SK-N-SH (cell line): ENCODE measurements around the gene TMA7. TPM values are rescaled to one million over a fixed set of nuclear protein-coding genes. Genes with fewer than 3 reads are reported as not detected.
"Not testable (repeated sequence)": the region's sequence is repeated elsewhere in the genome, so short reads cannot be mapped to it uniquely, and the experiment has no call there.

Experiments used
- CTCF ChIA-PET: fragments of 300-600, 350-600 bp; formaldehyde crosslinking; extraction: SDS; loops from one replicate; lab custom pipeline; 2021; lab: Yijun Ruan, JAX
- POLR2A ChIA-PET: fragments of 350-600 bp; sonication (Branson Sonifier 250); formaldehyde crosslinking; extraction: SDS; loops from one replicate; lab custom pipeline; 2020; ENCODE audit warnings: antibody characterized with exemption, inconsistent platforms; lab: Yijun Ruan, JAX
- DNase-seq: peaks from one replicate; pipeline ENCODE4 v3.0.0; 2012
- H2AFZ ChIP-seq: fragments of 200-600 bp; sonication (generic); 2 replicates; pipeline ENCODE4 v1.8.1; 2016; ENCODE audit warnings: antibody characterized with exemption, mild to moderate bottlenecking, low read depth
- H3F3A ChIP-seq: fragments of 200-600 bp; sonication (generic); replicated peaks from 2 replicates; pipeline ENCODE3; 2016; ENCODE audit warnings: antibody characterized with exemption, mild to moderate bottlenecking; ENCODE audit not compliant: insufficient read depth
- H3K27ac ChIP-seq, 2 experiments: fragments of 200-500 bp in 1 of 2; fragments of 200-600 bp in 1 of 2; sonication (Bioruptor generic) in 1 of 2; sonication (generic), shearing (Covaris generic) in 1 of 2; 2 replicates each; pipeline versions ENCODE4 v1.5.1 to v1.6.1; 2014 to 2016; ENCODE audit warnings: low read depth in 2 of 2, inconsistent platforms in 1 of 2, low read length in 1 of 2, mild to moderate bottlenecking in 1 of 2, mixed read lengths in 1 of 2
- H3K27me3 ChIP-seq: fragments of 200-600 bp; sonication (generic), shearing (Covaris generic); 2 replicates; pipeline ENCODE4 v1.6.1; 2016; ENCODE audit warnings: mixed run types; ENCODE audit not compliant: insufficient read depth
- H3K36me3 ChIP-seq, 2 experiments: fragments of 200-500 bp in 1 of 2; fragments of 200-600 bp in 1 of 2; sonication (Bioruptor generic) in 1 of 2; sonication (generic) in 1 of 2; replicated peaks in 1 of 2; 2 replicates each; pipeline versions ENCODE3 to v1.5.1; 2014 to 2016; ENCODE audit warnings: low read length in 1 of 2, mild to moderate bottlenecking in 1 of 2; ENCODE audit not compliant: insufficient read depth in 2 of 2, control insufficient read depth in 1 of 2
- H3K4me1 ChIP-seq, 2 experiments: fragments of 200-500 bp in 1 of 2; fragments of 200-600 bp in 1 of 2; sonication (Bioruptor generic) in 1 of 2; sonication (generic), shearing (Covaris generic) in 1 of 2; 2 replicates each; pipeline versions ENCODE4 v1.5.1 to v1.6.1; 2014 to 2016; ENCODE audit warnings: low read depth in 1 of 2, low read length in 1 of 2, mixed run types in 1 of 2; ENCODE audit not compliant: insufficient read depth in 2 of 2, control insufficient read depth in 1 of 2
- H3K4me2 ChIP-seq: fragments of 200-600 bp; sonication (generic), shearing (Covaris generic); 2 replicates; pipeline ENCODE4 v1.6.1; 2017; ENCODE audit warnings: mixed run types
- H3K4me3 ChIP-seq, 2 experiments: fragments of 200-500 bp in 1 of 2; fragments of 200-600 bp in 1 of 2; sonication (Bioruptor generic) in 1 of 2; sonication (generic), shearing (Covaris generic) in 1 of 2; 2 replicates each; pipeline versions ENCODE4 v1.5.1 to v1.8.1; 2014 to 2016; ENCODE audit warnings: low read depth in 2 of 2, inconsistent platforms in 1 of 2, low read length in 1 of 2, mild to moderate bottlenecking in 1 of 2, mixed read lengths in 1 of 2, moderate library complexity in 1 of 2
- H3K79me2 ChIP-seq: fragments of 200-600 bp; sonication (generic); 2 replicates; pipeline ENCODE4 v1.8.1; 2017; ENCODE audit warnings: mild to moderate bottlenecking; ENCODE audit not compliant: insufficient read depth
- H3K9ac ChIP-seq: fragments of 200-600 bp; sonication (generic); 2 replicates; pipeline ENCODE4 v1.6.1; 2017; ENCODE audit warnings: mixed run types
- H3K9me2 ChIP-seq: fragments of 200-600 bp; sonication (generic); 2 replicates; pipeline ENCODE4 v1.6.1; 2017; ENCODE audit warnings: mixed run types
- H3K9me3 ChIP-seq: fragments of 200-600 bp; sonication (generic); 2 replicates; pipeline ENCODE4 v1.6.1; 2017; ENCODE audit warnings: mixed run types, mild to moderate bottlenecking, moderate library complexity
- H4K20me1 ChIP-seq: fragments of 200-600 bp; sonication (generic); 2 replicates; pipeline ENCODE4 v1.6.1; 2017; ENCODE audit warnings: mild to moderate bottlenecking, mixed run types; ENCODE audit not compliant: insufficient read depth
- CHD2 ChIP-seq: fragments of 150-350 bp; IDR thresholded peaks from 2 replicates; pipeline ENCODE4 v1.6.1; 2018; ENCODE audit warnings: low read length; ENCODE audit not compliant: partially characterized antibody
- EP300 ChIP-seq, 2 experiments: IDR thresholded peaks; 2 replicates each; pipeline versions ENCODE4 v1.4.0 to v1.6.1; 2012; ENCODE audit warnings: borderline replicate concordance in 1 of 2, low read depth in 1 of 2, low read length in 1 of 2
- GATA2 ChIP-seq: sonication (generic); formaldehyde crosslinking; IDR thresholded peaks from 2 replicates; pipeline ENCODE4 v1.5.0; 2020; ENCODE audit warnings: mild to moderate bottlenecking, missing genetic modification reagents
- IRF3 ChIP-seq: fragments of 150-350 bp; IDR thresholded peaks from 2 replicates; pipeline ENCODE4 v1.6.1; 2016; ENCODE audit warnings: mild to moderate bottlenecking, low read depth, low read length
- RFX5 ChIP-seq: IDR thresholded peaks from 2 replicates; pipeline ENCODE4 v1.6.1; 2012; ENCODE audit warnings: mild to moderate bottlenecking, improper control_type of control experiment, low read length
- WGBS: methylation state at CpG from one replicate; pipeline ENCODE4 v1.1.6; 2017; ENCODE audit warnings: low lambda C conversion rate; 5-methylcytosine and 5-hydroxymethylcytosine counted together
- polyA plus RNA-seq, 3 experiments: library from polyadenylated mRNA; depleted of rRNA; stranded (reverse); fragments of >200 nt; gene quantifications; 2 replicates each; pipeline ENCODE4 v1.2.3, GENCODE V29; 2012
- TF ChIP-seq, protein P1 (sequence below): IDR thresholded peaks from 2 replicates; pipeline ENCODE4 v1.6.1; 2012; ENCODE audit warnings: mild to moderate bottlenecking, low read depth, low read length, moderate library complexity

The TMA7 gene
- polyA plus RNA-seq, 1 of the 3 experiments (the other 2 are of a cell fraction), result 438 TPM

DNA sequence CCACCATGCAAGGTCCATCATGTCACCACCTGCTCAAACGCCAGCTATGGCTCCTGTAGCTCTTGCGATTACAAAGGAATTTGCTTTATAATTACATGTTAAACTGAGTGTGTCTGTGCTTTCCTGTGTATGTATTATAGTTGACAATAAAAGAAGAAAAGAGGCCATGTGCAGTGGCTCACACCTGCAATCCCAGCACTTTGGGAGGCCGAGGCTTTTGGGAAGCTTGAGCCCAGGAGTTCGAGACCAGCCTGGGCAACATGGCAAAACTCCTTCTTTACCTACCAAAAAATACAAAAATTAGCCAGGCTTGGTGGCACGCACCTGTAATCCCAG, 33.5 kb downstream of the TMA7 start:
- H3K27ac ChIP-seq, result peak overlapping the region; percentile 80 to 87; a peak in 3 of 4 replicates
- H3K4me1 ChIP-seq, result peaks cover 0 to 22% of the 10 kb centered on the region in 2 experiments; a peak in 1 of 4 replicates
- peaks cover 0 to 5% of the 10 kb centered on the region in 2 experiments for H3K36me3 ChIP-seq
- H3K27me3 ChIP-seq, result no peaks in the 10 kb centered on the region
- DNase-seq, result no peak
- POLR2A ChIA-PET, result interaction anchor here (0.6 to 2.2 kb wide), 2 partner anchors 24 to 30 kb away, joined by 3 to 9 read pairs; partner anchors contain the start of gene SHISA5
- peaks cover 43% of the 10 kb centered on the region for H3K79me2 ChIP-seq
- H3K4me2 ChIP-seq, result peak overlapping the region; percentile 82; the same call in 1 of the 2 replicates
- H3K4me3 ChIP-seq, result no peak overlapping the region; a peak in 1 of 4 replicates
- 91% methylated on average over 5 of the region's 5 CpGs for WGBS
- peaks cover 7% of the 10 kb centered on the region for H3F3A ChIP-seq
- no peaks in the 10 kb centered on the region for H3K9me2 ChIP-seq
- CTCF ChIA-PET, result interaction anchor here (0.8 to 6.4 kb wide), 13 partner anchors 9 to 80 kb away, joined by 3 to 27 read pairs (median 5); partner anchors contain the start of gene SHISA5
- H3K9ac ChIP-seq, result peak overlapping the region; percentile 79; the same call in 1 of the 2 replicates
- no peaks in the 10 kb centered on the region for H4K20me1 ChIP-seq
- H3K9me3 ChIP-seq, result no peaks in the 10 kb centered on the region
- TF ChIP-seq GATA2 (CRISPR knock-in tag) (no peak), IRF3 (no peak), CHD2 (no peak), EP300 (IDR thresholded peaks at IDR 0.05; ENCODE audit: borderline replicate concordance in 1 of 2, low read depth in 1 of 2, low read length in 1 of 2) (no peak), RFX5 (no peak)
- TF ChIP-seq, protein P1, sequence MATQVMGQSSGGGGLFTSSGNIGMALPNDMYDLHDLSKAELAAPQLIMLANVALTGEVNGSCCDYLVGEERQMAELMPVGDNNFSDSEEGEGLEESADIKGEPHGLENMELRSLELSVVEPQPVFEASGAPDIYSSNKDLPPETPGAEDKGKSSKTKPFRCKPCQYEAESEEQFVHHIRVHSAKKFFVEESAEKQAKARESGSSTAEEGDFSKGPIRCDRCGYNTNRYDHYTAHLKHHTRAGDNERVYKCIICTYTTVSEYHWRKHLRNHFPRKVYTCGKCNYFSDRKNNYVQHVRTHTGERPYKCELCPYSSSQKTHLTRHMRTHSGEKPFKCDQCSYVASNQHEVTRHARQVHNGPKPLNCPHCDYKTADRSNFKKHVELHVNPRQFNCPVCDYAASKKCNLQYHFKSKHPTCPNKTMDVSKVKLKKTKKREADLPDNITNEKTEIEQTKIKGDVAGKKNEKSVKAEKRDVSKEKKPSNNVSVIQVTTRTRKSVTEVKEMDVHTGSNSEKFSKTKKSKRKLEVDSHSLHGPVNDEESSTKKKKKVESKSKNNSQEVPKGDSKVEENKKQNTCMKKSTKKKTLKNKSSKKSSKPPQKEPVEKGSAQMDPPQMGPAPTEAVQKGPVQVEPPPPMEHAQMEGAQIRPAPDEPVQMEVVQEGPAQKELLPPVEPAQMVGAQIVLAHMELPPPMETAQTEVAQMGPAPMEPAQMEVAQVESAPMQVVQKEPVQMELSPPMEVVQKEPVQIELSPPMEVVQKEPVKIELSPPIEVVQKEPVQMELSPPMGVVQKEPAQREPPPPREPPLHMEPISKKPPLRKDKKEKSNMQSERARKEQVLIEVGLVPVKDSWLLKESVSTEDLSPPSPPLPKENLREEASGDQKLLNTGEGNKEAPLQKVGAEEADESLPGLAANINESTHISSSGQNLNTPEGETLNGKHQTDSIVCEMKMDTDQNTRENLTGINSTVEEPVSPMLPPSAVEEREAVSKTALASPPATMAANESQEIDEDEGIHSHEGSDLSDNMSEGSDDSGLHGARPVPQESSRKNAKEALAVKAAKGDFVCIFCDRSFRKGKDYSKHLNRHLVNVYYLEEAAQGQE, result no peak
- H2AFZ ChIP-seq, result 0 out of 2 replicates have a peak overlapping the region, but pooled peaks have one; percentile 37

GRCh38 chr3:48474031-48474430, 34.0 kb downstream of the TMA7 start:
- Histone ChIP-seq H3K27ac (peak overlapping the region in 1 of 2 experiments; percentile 87; a peak in 1 of 4 replicates), H3K4me1 (peaks cover 0 to 18% of the 10 kb centered on the region in 2 experiments; a peak in 1 of 4 replicates), H3K79me2 (peaks cover 39% of the 10 kb centered on the region)
- not testable (repeated sequence) for H3K27me3 ChIP-seq, H3K4me3 ChIP-seq, DNase-seq, H3K36me3 ChIP-seq, H2AFZ ChIP-seq, H3K9me2 ChIP-seq, H3K9ac ChIP-seq, H3K4me2 ChIP-seq, H4K20me1 ChIP-seq, H3F3A ChIP-seq, H3K9me3 ChIP-seq
- ChIA-PET CTCF (interaction anchor here (1.0 to 6.4 kb wide), 8 partner anchors 8 to 80 kb away, joined by 3 to 27 read pairs (median 7); no protein-coding TSS in a partner anchor), POLR2A (interaction anchor here (0.6 to 2.2 kb wide), 2 partner anchors 24 to 30 kb away, joined by 3 to 9 read pairs; partner anchors contain the start of gene SHISA5)
- WGBS, result 98% methylated on average over 4 of the region's 4 CpGs
